Measurements from ENCODE around the gene TAF5. TPM values are rescaled to one million over a fixed set of nuclear protein-coding genes. Genes with fewer than 3 reads are reported as not detected.

TAF5 gene
- total RNA-seq, 1 experiment from 2014 or later: 13.7 TPM

DNA sequence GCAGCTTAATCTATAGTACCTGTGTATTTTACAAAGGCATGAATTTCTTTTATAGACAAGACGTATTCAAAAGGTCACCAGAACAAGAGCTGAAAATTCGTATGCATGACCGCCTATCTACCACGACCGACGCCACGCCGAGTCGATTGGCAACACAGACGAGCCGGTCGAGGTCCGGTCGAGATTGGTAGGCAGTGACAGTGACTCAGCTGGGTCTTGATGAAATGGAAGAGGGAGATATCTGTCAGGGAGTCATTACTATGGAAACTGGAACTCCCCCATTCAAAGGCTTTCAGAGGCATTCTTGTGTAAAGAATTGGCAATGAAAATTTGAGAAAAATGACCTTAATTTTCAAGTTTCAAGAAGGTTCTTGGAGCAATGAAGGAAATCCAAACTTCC lies 26.4 kb downstream of the TAF5 start:
- TF ChIP-seq, protein P1, sequence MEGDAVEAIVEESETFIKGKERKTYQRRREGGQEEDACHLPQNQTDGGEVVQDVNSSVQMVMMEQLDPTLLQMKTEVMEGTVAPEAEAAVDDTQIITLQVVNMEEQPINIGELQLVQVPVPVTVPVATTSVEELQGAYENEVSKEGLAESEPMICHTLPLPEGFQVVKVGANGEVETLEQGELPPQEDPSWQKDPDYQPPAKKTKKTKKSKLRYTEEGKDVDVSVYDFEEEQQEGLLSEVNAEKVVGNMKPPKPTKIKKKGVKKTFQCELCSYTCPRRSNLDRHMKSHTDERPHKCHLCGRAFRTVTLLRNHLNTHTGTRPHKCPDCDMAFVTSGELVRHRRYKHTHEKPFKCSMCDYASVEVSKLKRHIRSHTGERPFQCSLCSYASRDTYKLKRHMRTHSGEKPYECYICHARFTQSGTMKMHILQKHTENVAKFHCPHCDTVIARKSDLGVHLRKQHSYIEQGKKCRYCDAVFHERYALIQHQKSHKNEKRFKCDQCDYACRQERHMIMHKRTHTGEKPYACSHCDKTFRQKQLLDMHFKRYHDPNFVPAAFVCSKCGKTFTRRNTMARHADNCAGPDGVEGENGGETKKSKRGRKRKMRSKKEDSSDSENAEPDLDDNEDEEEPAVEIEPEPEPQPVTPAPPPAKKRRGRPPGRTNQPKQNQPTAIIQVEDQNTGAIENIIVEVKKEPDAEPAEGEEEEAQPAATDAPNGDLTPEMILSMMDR (conservative IDR thresholded peaks at IDR 0.05; ENCODE audit: low read depth, low read length): no peak
- no peak for TF ChIP-seq EZH2 (IDR thresholded peaks at IDR 0.05; ENCODE audit: borderline replicate concordance, low read depth, low read length, poor library complexity, severe bottlenecking)
- no peaks in the 10 kb centered on the region for H3K27me3 ChIP-seq (replicated peaks; ENCODE audit: insufficient read depth, low read depth, low read length, poor library complexity)
- CTCF ChIA-PET: no interaction called here
- H3K4me1 ChIP-seq (ENCODE audit: insufficient read depth, low read length, poor library complexity, severe bottlenecking): peaks cover 21% of the 10 kb centered on the region
- no peaks in the 10 kb centered on the region for H3K9me3 ChIP-seq (ENCODE audit: low read depth, low read length, poor library complexity, severe bottlenecking)
- peaks cover 55% of the 10 kb centered on the region for H3K36me3 ChIP-seq (ENCODE audit: insufficient read depth, low read length, poor library complexity, severe bottlenecking)
- intact Hi-C loops (cut with micrococcal nuclease; ENCODE audit: unreplicated experiment): no loop called here
- DNase-seq (ENCODE audit: low spot score): no peak
- H3K27ac ChIP-seq (ENCODE audit: low read depth, low read length, poor library complexity, severe bottlenecking): no peak overlapping the region
- no TSS peak for BruUV-seq (replicated peaks)
- H3K4me3 ChIP-seq (ENCODE audit: low read depth, low read length, poor library complexity, severe bottlenecking): no peak overlapping the region
- POLR2A ChIA-PET (ENCODE audit: low non-redundant PET): no interaction called here

DNA sequence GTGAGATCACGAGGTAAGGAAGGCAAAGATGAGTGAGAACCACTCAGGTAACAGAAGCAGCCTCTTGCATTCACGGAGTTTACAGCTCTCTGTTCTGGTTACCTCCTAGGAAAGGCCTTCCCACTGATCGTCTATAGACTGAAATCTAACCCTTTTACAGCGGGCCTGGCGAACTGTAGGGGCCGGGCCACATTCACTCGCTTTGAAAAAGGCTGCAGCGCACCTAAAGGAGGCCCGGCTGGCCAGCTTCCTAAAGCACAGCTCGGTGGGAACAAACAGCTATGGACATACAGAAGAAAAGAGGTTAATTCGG lies 27.9 kb downstream of the TAF5 start:
- H3K9me3 ChIP-seq (ENCODE audit: low read depth, low read length, poor library complexity, severe bottlenecking): no peaks in the 10 kb centered on the region
- H3K36me3 ChIP-seq (ENCODE audit: insufficient read depth, low read length, poor library complexity, severe bottlenecking): peaks cover 59% of the 10 kb centered on the region
- H3K4me3 ChIP-seq (ENCODE audit: low read depth, low read length, poor library complexity, severe bottlenecking): peak overlapping the region; percentile 80
- no TSS peak for BruUV-seq (replicated peaks)
- TF ChIP-seq, protein P1 (conservative IDR thresholded peaks at IDR 0.05; ENCODE audit: low read depth, low read length): no peak
- TF ChIP-seq EZH2 (IDR thresholded peaks at IDR 0.05; ENCODE audit: borderline replicate concordance, low read depth, low read length, poor library complexity, severe bottlenecking): no peak
- H3K27ac ChIP-seq (ENCODE audit: low read depth, low read length, poor library complexity, severe bottlenecking): peak overlapping the region; percentile 87
- H3K27me3 ChIP-seq (replicated peaks; ENCODE audit: insufficient read depth, low read depth, low read length, poor library complexity): no peaks in the 10 kb centered on the region
- ChIA-PET CTCF (no interaction called here), POLR2A (ENCODE audit: low non-redundant PET) (no interaction called here)
- peaks cover 21% of the 10 kb centered on the region for H3K4me1 ChIP-seq (ENCODE audit: insufficient read depth, low read length, poor library complexity, severe bottlenecking)
- intact Hi-C loops (cut with micrococcal nuclease; ENCODE audit: unreplicated experiment): loop anchor here (2.0 kb wide), 1 partner anchor 45 kb away; the partner anchor contains the start of gene PCGF6
- peak; percentile 4 for DNase-seq (ENCODE audit: low spot score)

DNA sequence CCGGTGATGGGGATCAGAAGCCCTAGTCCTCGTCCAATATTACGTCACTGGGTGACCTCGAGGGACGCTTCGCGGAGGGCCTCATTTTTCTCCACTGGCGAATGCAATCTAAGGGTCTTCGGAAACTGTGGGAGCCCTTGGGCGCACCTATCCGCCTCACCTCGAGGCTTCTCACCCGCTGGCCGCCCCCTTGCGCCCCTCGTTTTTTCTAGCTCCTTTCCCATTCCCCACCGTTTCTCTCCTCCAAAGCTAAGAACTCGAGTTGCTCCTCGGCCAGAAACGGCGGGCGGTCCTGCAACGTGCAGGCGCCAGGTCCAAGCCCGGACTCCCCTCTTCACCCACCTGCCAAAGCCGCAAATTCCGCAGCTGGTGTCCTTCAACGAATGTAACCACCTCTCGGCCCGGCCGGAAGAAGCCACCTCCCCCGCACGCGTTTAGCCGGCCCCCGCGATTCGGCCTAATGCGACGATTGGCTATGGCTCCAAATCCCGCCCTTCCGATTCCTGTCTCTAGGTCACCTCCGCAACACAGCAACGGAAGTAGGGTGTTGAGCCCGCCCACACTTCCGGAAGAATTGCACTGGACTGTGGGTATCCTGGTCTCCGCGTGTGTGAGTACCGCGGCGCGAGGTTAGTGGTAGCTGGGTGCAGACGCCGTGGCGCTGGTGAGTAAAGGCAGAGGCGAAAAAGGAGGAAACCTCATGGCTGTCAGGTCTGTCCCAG lies 28.5 kb downstream of the TAF5 start, which contains the start of the genes ATP5MK and PDCD11:
Gene ATP5MK (minus strand): TSS at position 409 of the 722 bp plus-strand sequence. CDS start 4,018 bp downstream, outside the sequence.
Gene PDCD11 (plus strand): TSS at position 560 of the 722 bp plus-strand sequence. CDS start 1,801 bp downstream, outside the sequence.
- no peaks in the 10 kb centered on the region for H3K27me3 ChIP-seq (replicated peaks; ENCODE audit: insufficient read depth, low read depth, low read length, poor library complexity)
- H3K4me1 ChIP-seq (ENCODE audit: insufficient read depth, low read length, poor library complexity, severe bottlenecking): peaks cover 21% of the 10 kb centered on the region
- CTCF ChIA-PET: no interaction called here
- peaks cover 57% of the 10 kb centered on the region for H3K36me3 ChIP-seq (ENCODE audit: insufficient read depth, low read length, poor library complexity, severe bottlenecking)
- peak within 1 kb of the TSS; percentile 87 for H3K27ac ChIP-seq (ENCODE audit: low read depth, low read length, poor library complexity, severe bottlenecking)
- H3K9me3 ChIP-seq (ENCODE audit: low read depth, low read length, poor library complexity, severe bottlenecking): no peaks in the 10 kb centered on the region
- intact Hi-C loops (cut with micrococcal nuclease; ENCODE audit: unreplicated experiment): loop anchor here (2.0 kb wide), 1 partner anchor 45 kb away; the partner anchor contains the start of gene PCGF6
- POLR2A ChIA-PET (ENCODE audit: low non-redundant PET): no interaction called here
- DNase-seq (ENCODE audit: low spot score): peak; percentile 99
- TSS peak; percentile 80 for BruUV-seq (replicated peaks)
- no peak for TF ChIP-seq EZH2 (IDR thresholded peaks at IDR 0.05; ENCODE audit: borderline replicate concordance, low read depth, low read length, poor library complexity, severe bottlenecking)
- TF ChIP-seq, protein P1 (conservative IDR thresholded peaks at IDR 0.05; ENCODE audit: low read depth, low read length): peak; percentile 40; the same call in 1 of the 2 replicates
- peak within 1 kb of the TSS; percentile 80 for H3K4me3 ChIP-seq (ENCODE audit: low read depth, low read length, poor library complexity, severe bottlenecking)

Data from A673 (cell line).